T47D (cell line): ENCODE data around the gene CUBN.

Source experiments
- DNase-seq, 2 experiments: peaks; one replicate each; pipeline versions ENCODE4 v3.0.0 to v3.0.0-alpha.2; 2011 to 2012; ENCODE audit warnings: low read depth in 1 of 2, low spot score in 1 of 2
- JUND ChIP-seq: IDR thresholded peaks from 2 replicates; pipeline ENCODE4 v1.6.1; 2012; ENCODE audit warnings: low read depth
- in situ Hi-C: cut with HindIII; loops from 2 replicates; pipeline ENCODE4 v1.10.0; 2016; ENCODE audit warnings: low sequenced_read_pairs, low pct_unique_long_range_greater_than_20kb

CUBN gene

DNA sequence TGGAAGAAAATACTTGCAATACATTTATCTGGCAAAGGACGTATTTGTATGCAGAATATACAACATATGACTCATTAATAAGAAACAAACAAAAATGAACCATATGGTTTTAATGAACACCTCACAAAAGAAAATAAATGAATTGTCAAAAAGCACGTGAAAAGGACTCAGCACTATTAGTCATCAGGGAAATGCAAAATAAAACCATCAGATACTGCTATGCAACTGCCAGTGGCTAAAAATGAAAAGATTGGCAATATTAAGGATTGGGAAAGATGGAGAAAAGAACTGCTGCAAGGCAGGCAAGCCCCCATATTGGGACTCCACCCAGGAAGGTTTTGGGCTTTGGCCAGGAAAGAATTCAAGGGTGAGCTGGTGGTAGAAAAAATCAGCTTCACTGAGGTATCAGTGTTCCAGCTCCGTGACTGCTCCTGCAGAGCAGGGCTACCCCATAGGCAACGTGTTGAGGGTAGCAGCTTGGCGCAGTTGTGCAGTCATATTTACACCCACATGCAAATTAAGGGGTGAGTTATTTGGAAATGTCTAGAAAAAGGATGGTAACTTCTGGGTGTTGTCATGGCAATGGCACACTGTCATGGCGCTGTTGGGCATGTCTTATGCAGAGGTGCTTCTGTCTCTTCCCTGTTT, 72.7 kb downstream of the CUBN start:
- no peak for TF ChIP-seq JUND
- DNase-seq, result no peak
- in situ Hi-C loops, result no loop called here

DNA sequence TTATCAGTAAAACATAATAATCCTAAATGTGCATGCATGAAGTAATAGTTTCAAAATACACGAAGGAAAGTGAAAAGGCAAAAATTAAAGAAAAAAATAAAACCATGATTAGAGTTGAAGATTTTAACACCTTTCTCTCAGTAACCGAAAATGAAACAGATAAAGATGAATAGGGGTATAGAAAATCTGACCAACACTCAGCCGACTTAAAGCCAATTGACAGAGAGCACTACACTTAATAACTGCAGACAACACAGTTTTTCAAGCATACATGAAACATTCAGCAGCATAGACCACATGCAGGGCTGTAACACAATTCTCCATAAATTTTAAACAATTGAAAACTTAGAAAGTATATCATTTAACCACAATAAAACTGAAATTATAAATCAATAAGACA, 76.1 kb downstream of the CUBN start:
- no peak for DNase-seq
- in situ Hi-C loops, result no loop called here
- no peak for TF ChIP-seq JUND

DNA sequence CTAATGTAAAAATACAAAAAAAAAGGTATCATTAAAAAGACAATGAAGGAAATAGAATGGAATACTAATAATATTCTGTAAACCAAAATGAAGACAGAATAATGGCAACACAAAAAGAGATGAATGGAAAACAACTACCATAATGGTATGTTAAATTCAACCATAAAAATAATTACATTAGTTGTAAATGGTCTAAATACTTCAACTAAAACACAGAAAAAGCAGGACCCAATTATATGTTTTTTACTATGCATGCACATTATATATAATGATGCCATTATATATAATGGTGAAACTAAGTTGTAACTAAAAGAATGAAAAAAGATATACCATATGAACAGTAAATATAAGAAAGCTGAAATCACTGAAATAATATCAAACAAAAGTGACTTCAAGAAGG, 76.5 kb downstream of the CUBN start:
- in situ Hi-C loops, result no loop called here
- TF ChIP-seq JUND, result no peak
- no peak for DNase-seq

DNA sequence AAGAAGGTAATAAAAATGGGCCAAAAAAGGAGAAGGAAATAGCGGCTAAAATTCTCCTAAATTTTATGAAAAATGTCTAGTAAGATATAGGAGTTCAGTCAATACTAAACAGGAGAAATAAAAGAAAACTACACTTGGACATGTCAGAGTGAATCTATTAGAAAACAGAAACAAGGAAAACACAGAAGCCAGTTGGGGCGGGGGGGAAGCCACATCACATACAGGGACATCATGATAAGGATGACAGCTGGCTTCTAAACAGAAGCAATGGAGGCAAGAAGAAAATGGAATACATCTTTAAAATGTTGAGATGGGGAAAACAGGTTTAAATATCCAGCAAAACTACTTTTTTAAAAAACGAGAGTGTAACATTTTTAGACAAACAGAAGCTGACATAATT, 77.8 kb downstream of the CUBN start:
- TF ChIP-seq JUND, result no peak
- in situ Hi-C loops, result no loop called here
- no peak for DNase-seq

DNA sequence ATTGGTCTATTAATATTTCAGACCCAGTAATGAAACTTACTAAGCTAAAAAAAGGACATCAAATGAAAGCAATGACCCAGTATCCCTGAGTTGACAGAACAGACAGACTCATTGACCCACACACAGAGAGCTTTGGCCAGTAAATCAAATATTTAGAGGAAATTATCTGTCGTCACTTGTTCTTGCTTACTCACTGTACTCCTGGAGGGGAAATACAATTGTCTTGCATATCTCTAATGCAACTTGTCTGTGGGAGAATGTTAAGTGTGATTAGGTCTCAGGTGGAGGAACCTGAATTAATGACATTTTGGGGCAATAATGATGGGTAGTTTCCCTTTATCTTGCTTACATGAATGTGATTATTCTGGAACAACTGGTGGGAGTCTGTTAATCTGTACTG, 80.4 kb downstream of the CUBN start:
- TF ChIP-seq JUND, result no peak
- in situ Hi-C loops, result no loop called here
- no peak for DNase-seq

DNA sequence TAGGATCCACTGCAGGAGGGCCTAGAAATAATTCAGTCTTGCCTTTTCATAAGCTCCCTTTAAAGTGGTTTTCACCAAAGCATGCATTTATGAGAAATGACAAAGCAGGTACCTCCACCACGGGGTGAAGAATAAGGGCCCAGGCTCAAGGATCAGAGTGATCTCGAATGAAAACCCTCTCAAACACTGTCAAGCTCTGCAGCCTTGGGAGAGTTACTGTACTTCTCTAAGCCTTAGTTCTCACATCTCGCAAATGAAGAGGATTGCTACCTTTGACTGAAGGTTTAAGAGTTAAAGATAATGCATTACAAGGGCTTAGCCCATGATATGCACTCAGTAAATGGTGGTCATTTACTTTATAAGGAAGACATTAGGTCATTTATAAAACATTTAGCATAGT, 81.7 kb downstream of the CUBN start:
- DNase-seq, result no peak
- no peak for TF ChIP-seq JUND
- in situ Hi-C loops, result no loop called here

DNA sequence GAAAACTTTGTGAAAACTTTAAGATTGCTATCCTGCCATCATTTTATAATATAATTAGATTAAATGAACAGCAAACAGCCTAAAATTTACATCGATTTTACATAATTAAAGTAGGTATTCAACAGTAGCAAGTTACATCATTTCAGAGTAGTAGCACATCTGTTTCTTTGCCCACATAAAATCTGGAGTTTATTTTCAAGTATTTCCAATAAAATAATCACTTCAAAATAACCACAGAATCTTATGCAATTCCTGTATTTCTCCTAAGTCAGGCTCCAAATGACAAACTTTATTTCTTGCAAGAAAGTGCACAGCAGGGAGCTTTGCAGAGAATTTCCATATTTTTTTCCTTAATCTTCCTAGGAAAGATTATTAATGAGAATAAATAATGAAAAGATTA, 82.6 kb downstream of the CUBN start:
- no peak for DNase-seq
- TF ChIP-seq JUND, result no peak
- in situ Hi-C loops, result no loop called here

DNA sequence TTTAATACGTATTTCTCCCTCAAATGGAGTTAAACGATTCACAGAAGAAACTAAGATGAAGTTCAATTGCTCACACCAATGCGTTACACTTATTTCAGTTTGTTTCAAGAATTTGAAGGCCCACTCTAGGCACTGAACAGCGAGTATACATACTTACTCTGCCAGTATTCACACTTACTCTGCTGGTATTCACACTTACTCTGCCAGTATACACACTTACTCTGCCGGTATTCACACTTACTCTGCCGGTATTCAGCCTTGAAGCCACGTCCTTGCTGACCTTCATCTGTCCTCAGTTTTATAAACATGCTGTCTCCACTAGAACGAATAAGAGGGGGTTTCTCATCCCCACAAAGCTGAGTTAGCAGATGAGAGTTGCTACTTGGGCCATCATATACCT, 86.0 kb downstream of the CUBN start:
- no peak for DNase-seq
- in situ Hi-C loops, result no loop called here
- TF ChIP-seq JUND, result no peak

DNA sequence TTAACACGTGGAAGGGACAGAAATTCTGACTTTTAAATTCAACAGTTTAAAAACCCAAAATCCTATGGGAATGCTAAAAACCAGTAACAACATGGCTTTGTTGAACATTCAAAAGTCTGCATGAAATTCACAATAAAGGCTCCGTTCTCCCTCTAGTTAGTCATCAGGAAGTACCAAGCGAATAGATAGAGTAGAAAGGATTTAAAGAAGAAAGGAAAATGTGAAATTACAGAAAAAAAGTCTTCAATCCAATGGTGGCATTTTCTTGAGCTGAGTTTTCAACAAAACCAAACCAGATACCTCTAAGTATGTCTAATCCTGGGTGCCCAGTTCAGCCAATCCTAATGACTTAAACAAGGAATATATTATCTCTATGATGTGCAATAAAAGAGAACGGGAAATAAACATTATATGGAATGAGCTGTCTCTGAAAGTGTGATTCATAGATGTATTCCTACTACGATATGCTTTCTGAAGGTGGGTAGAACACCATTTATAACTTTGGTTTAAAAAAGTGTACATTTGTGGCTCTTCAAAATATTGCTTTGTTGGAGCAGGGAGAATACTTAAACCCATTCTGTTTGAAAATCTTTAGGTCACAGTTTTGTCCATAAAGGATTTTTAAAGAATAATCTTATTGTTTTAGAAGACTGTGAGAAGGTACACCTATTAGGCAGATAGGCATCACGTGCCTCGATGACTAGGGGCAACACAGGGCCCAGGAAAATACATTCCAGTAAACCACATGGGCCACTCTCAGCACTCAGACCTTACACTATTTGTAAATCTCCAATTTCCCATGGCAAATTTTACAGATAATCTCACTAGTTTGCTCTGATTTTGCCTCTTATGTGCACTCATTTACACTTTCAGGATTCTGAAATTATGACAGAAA, 87.7 kb downstream of the CUBN start:
- no peak for TF ChIP-seq JUND
- in situ Hi-C loops, result no loop called here
- DNase-seq, result no peak

DNA sequence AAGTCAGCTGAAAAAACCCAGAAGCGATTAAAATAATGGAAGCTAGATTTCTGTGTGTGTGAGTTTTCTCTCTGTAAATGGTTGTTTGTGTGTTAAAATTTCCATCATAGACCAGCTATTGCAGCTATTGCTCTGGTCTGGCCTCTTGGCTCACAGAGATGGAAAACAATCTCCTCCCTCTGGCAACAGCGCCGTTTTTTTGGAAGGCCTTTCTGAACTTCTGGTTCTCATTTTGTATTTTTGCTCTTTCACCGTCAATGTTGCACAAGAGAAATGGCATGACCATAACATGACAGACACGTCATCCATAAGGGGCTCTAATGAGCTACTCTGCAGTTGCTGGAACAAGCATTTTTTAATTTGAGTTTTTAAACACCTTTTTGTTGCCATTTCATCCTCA, 91.0 kb downstream of the CUBN start:
- no peak for TF ChIP-seq JUND
- no peak for DNase-seq
- in situ Hi-C loops, result no loop called here

DNA sequence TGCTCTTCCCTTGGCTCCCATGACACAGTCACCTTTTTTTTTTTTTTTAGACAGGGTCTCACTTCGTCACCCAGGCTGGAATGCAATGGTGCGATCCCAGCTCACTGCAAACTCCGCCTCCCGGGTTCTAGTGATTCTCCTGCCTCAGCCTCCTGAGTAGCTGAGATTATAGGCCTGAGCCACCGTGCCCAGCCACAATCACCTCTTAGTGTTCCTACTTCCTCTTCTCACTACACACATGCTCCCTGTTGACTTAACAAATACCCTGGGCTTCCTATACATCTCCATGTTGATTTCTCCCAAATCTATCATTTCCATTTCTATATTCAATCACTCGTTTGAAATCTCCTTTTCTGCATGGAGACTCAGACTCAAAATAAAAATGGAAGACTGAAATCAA, 91.7 kb downstream of the CUBN start:
- DNase-seq, result no peak
- in situ Hi-C loops, result no loop called here
- TF ChIP-seq JUND, result no peak

DNA sequence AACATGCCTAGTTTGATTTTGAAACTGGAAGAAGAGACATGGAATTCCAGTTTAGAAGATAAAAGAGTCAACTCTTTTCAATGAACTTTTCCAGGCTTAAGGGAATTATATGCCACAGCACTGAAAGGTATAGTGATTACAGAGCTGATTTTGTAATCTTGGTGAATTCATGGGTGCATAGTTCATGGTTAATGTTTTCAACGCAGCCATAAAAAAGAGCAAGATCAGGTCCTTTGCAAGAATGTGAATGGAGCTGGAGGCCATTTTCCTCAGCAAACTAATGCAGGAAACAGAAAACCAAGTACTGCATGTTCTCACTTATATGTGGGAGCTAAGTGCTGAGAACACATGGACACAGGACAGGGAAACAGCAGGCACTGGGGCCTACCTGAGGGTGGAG, 94.2 kb downstream of the CUBN start:
- no peak for TF ChIP-seq JUND
- in situ Hi-C loops, result no loop called here
- no peak for DNase-seq

DNA sequence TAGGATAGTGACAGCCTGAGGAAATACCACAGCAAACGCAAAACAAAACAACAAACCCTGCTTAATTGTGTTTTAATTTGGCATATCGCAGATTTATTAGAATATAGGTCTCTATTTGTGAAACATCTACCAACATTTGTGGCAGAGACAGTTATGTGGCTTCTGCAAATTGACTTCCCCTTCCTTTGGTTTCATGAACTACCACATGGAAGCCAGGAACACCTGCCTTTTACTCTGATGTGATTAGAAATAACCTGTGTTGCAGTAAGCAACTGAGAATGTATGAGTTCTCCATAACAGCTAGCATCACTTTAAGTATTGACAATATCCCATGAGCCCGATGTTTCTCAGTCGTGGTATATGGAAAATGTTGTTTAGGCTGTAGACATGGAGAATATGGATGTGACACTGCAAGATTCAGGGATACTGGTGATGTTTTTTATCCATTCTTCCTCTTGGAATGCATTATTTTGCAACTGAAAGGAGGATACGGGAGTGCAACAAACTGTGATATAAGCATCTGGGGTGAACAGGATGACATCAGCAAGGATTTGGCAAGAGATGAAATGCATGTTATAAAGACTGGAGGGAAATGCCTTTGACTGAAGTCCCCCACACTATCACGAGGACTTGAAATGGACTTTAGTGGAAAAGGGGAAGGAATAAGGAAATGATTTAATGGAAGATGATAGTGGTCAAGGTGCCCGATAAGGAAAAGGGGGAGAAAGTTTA, 95.9 kb downstream of the CUBN start:
- TF ChIP-seq JUND, result no peak
- in situ Hi-C loops, result no loop called here
- DNase-seq, result no peak
